Stomach smooth muscle (tissue), 2 donors: ENCODE measurements around the gene NXPE3.

Experiments used
- H3K27ac ChIP-seq: one replicate; pipeline ENCODE4 v1.7.0; 2013; ENCODE audit warnings: mild to moderate bottlenecking, low read length, inconsistent platforms
- H3K27me3 ChIP-seq, 2 donors: one replicate each; pipeline ENCODE4 v1.7.0; 2013; ENCODE audit warnings: low read length in 2 of 2; ENCODE audit not compliant: insufficient read depth in 2 of 2, control insufficient read depth in 1 of 2
- H3K36me3 ChIP-seq, 2 donors: one replicate each; pipeline ENCODE4 v1.7.0; 2013; ENCODE audit warnings: low read length in 2 of 2; ENCODE audit not compliant: control insufficient read depth in 2 of 2, insufficient read depth in 2 of 2
- H3K4me1 ChIP-seq: one replicate; pipeline ENCODE4 v1.7.0; 2013; ENCODE audit warnings: low read length; ENCODE audit not compliant: control insufficient read depth, insufficient read depth
- H3K4me3 ChIP-seq, 2 donors: one replicate each; pipeline ENCODE4 v1.7.0; 2013; ENCODE audit warnings: low read length in 2 of 2
- H3K9ac ChIP-seq, 2 donors: one replicate each; pipeline ENCODE4 v1.7.0; 2013; ENCODE audit warnings: low read length in 2 of 2, mild to moderate bottlenecking in 1 of 2
- H3K9me3 ChIP-seq, 2 donors: one replicate each; pipeline ENCODE4 v1.7.0; 2013; ENCODE audit warnings: low read length in 2 of 2; ENCODE audit not compliant: control insufficient read depth in 2 of 2
- donor health status: healthy.
- donor health status: Pancreatic carcinoma.

The NXPE3 gene

DNA sequence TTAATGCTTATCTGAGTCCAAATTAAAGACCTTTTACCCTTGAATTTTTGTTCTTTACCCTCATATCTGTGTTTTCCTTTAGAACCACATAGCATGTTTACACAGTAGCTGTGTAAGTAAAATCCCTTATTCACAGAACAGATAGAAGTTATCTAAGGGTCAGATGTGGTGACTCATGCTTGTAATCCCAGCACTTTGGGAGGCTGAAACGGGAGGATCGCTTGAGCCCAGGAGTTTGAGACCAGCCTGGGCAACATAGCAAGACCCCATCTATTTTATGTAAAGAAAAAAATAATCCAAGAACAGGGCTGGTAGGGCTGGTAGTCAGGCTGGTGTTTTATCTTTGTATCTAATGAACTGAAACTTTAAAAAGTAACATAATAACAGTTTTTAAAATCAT, 23.2 kb downstream of the NXPE3 start:
- Histone ChIP-seq H3K4me3 (no peak overlapping the region), H3K36me3 (peaks cover 4 to 6% of the 10 kb centered on the region in 2 donors), H3K27ac (no peak overlapping the region), H3K9me3 (no peaks in the 10 kb centered on the region), H3K4me1 (no peaks in the 10 kb centered on the region), H3K27me3 (no peaks in the 10 kb centered on the region), H3K9ac (no peak overlapping the region)

DNA sequence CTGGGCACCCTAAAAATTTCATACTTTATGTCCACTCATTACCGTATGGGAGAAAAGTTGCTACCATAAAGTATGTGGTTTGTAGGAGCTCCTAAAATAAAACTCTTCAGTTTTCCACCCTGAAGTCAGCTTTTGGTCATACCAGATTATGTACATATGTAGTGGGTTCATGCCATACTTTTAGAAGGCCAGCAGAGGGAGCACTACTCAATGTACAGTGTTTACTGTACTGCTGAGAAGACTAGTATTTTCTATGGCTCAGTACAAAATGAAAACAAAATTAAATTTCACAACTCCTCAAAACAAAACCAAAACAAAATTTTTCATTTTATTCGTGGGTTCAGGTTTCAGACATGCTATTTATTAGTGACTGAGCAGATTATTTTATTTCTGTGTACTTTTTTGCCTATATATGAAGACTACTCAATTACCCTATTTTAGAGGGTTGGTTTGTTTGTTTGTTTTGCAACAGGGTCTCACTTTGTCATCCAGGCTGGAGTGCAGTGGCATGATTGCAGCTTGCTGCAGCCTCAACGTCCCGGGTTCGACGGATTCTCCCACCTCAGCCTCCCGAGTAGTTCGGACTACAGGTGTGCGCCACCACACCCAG, 24.3 kb downstream of the NXPE3 start:
- H3K9me3 ChIP-seq, result no peaks in the 10 kb centered on the region
- no peaks in the 10 kb centered on the region for H3K27me3 ChIP-seq
- H3K9ac ChIP-seq, result no peak overlapping the region
- H3K36me3 ChIP-seq, result peaks cover 4 to 6% of the 10 kb centered on the region in 2 donors
- no peaks in the 10 kb centered on the region for H3K4me1 ChIP-seq
- H3K4me3 ChIP-seq, result no peak overlapping the region
- H3K27ac ChIP-seq, result no peak overlapping the region

- H3K4me3 ChIP-seq, result no peak overlapping the region
- no peaks in the 10 kb centered on the region for H3K4me1 ChIP-seq
- H3K9me3 ChIP-seq, result no peaks in the 10 kb centered on the region
- no peaks in the 10 kb centered on the region for H3K27me3 ChIP-seq
- H3K36me3 ChIP-seq, result peaks cover 4 to 6% of the 10 kb centered on the region in 2 donors
- H3K9ac ChIP-seq, result no peak overlapping the region
- no peak overlapping the region for H3K27ac ChIP-seq
Measured at GRCh38 chr3:101803939-101804338, 24.9 kb downstream of the NXPE3 start.

DNA sequence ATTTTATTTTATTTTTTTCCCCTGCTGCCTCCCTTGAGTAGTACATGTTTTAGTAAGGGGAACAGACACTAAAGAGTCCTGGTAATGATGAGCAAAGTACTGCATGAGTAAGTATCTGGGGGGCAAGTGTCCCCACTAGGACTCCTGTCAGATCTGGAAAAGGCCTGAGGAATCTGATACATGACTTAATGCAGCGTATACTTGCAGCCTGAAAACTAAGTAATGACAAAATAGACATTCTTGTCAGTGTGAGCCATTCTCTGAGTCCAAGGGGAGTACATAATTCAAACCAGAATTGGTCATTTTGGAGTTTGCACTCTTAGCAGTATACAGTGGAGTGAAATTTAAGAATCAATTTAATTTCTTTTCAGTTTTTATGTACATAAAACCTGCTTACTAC, 27.5 kb downstream of the NXPE3 start:
- H3K4me1 ChIP-seq, result peaks cover 6% of the 10 kb centered on the region
- no peaks in the 10 kb centered on the region for H3K9me3 ChIP-seq
- H3K27me3 ChIP-seq, result no peaks in the 10 kb centered on the region
- no peak overlapping the region for H3K27ac ChIP-seq
- H3K4me3 ChIP-seq, result no peak overlapping the region
- peaks cover 3% of the 10 kb centered on the region in 2 donors for H3K36me3 ChIP-seq
- no peak overlapping the region for H3K9ac ChIP-seq

DNA sequence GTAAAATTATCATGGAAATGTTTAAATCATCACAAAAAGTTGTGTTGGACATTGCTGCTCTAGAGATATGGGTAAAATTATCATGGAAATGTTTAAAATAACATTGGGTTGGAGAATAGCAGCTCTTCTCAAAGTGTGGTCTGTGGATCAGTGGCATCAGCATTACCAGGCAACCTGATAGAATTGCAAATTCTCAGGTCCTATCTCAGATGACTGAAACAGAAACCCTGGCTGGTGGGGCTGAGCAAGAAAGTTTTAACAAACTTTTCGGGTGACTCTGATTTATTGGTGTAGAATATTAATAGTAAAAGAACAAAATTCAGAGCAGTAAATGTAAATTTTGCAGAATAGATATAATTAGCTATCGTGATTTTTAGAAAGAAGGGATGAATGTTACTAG, 28.9 kb downstream of the NXPE3 start:
- H3K27ac ChIP-seq, result no peak overlapping the region
- H3K9ac ChIP-seq, result no peak overlapping the region
- no peaks in the 10 kb centered on the region for H3K9me3 ChIP-seq
- peaks cover 6% of the 10 kb centered on the region for H3K4me1 ChIP-seq
- H3K36me3 ChIP-seq, result no peaks in the 10 kb centered on the region
- no peaks in the 10 kb centered on the region for H3K27me3 ChIP-seq
- no peak overlapping the region for H3K4me3 ChIP-seq

DNA sequence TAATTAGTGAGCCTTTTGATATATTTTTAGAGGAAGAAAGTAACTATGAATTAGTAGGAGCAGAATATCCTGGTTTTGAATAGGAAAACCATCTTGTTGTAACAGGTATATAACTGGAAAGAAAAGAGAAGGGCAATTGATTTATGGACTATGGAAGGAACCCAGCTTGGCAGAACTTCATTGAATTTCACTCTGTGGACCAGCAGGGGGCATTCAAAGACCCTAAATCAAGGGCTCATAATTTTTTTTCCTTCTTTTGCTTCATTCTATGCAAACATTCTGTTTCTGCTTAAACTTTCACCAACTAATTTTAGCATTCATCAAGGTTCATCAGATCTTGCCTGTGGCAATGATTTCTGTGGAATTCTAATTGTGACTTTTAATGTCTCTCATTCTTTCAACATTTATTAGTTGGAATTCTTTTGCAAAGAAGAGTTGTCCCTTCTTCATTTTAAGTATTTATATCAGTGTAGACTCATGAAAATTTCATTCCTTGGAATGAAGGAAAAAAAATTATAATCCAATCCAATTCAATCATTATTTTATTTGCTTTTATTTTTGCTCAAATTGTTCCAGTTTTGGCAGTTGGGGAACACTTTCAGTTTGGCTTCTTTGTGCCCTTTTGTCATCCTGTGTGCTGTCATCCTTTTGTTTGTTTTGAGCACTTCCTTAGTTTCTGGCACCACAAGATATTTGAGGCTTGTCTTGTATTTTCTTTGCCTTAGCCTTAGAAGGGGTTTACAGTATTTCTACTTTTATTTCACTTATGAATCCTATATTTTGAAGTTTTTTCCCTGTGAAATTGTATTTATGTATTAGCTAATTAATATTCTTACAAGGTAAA, 30.4 kb downstream of the NXPE3 start:
- no peaks in the 10 kb centered on the region for H3K36me3 ChIP-seq
- H3K9ac ChIP-seq, result no peak overlapping the region
- peaks cover 6% of the 10 kb centered on the region for H3K4me1 ChIP-seq
- no peaks in the 10 kb centered on the region for H3K9me3 ChIP-seq
- H3K27me3 ChIP-seq, result no peaks in the 10 kb centered on the region
- no peak overlapping the region for H3K4me3 ChIP-seq
- peak overlapping the region; percentile 19 for H3K27ac ChIP-seq

- Histone ChIP-seq H3K9ac (no peak overlapping the region), H3K27me3 (no peaks in the 10 kb centered on the region), H3K4me1 (peaks cover 6% of the 10 kb centered on the region), H3K9me3 (no peaks in the 10 kb centered on the region), H3K36me3 (no peaks in the 10 kb centered on the region), H3K4me3 (no peak overlapping the region), H3K27ac (peak overlapping the region; percentile 19)
Measured at GRCh38 chr3:101810022-101810418, 31.0 kb downstream of the NXPE3 start.

DNA sequence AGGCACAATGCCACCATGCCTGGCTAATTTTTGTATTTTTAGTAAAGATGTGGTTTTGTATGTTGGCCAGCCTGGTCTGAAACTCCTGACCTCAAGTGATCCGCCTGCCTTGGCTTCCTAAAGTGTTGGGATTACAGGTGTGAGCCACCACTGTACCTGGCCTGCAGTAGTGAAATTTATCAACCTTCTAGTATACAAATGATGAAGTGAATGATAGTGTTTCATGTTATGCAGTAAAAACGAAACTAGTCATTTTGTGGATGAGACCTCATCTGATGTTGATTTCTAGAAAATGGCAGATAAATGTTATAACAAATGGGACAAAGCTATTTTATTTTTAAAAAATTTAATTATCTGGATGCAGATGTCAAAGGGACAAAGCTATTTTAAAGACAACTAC, 32.9 kb downstream of the NXPE3 start:
- peaks cover 0 to 2% of the 10 kb centered on the region in 2 donors for H3K36me3 ChIP-seq
- H3K27ac ChIP-seq, result no peak overlapping the region
- H3K27me3 ChIP-seq, result no peaks in the 10 kb centered on the region
- H3K9ac ChIP-seq, result no peak overlapping the region
- no peaks in the 10 kb centered on the region for H3K9me3 ChIP-seq
- H3K4me3 ChIP-seq, result no peak overlapping the region
- H3K4me1 ChIP-seq, result peaks cover 6% of the 10 kb centered on the region

GRCh38 chr3:101812895-101813294, 33.9 kb downstream of the NXPE3 start:
- Histone ChIP-seq H3K27ac (no peak overlapping the region), H3K4me1 (peaks cover 6% of the 10 kb centered on the region), H3K36me3 (peaks cover 7 to 9% of the 10 kb centered on the region in 2 donors), H3K9ac (no peak overlapping the region), H3K27me3 (no peaks in the 10 kb centered on the region), H3K4me3 (no peak overlapping the region), H3K9me3 (no peaks in the 10 kb centered on the region)

DNA sequence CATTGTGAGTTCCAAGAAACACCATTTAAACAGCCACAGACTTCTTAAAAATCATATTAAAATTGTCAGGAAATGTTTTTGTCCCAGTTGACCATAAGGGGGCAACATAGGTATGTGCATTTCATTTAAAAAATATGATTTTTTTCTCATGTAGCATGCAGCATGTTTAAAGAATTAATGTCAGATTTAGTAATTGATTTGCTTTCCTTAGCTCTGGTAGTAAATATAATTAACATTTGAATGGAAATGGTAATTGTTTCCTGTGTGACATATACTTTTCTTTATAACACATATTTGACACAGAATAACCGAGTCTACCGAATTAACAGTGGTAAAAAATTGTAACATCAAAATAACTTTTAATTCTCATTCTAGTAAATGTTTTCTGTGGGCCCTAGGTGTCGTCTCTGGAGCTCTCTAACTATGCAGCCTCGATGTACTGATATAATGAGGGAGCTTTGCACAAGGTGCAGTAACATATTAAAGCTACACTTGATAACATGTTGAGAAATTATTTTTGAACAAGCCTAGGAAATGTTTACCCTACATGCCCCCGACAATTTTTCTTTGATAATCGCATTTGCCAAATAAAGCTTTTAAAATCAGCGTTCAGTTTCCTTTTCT, 34.9 kb downstream of the NXPE3 start:
- Histone ChIP-seq H3K27ac (no peak overlapping the region), H3K36me3 (peaks cover 7 to 9% of the 10 kb centered on the region in 2 donors), H3K27me3 (no peaks in the 10 kb centered on the region), H3K4me1 (peaks cover 6% of the 10 kb centered on the region), H3K9ac (no peak overlapping the region), H3K4me3 (no peak overlapping the region), H3K9me3 (no peaks in the 10 kb centered on the region)

- no peaks in the 10 kb centered on the region for H3K9me3 ChIP-seq
- H3K4me1 ChIP-seq, result peaks cover 3% of the 10 kb centered on the region
- H3K4me3 ChIP-seq, result no peak overlapping the region
- H3K27me3 ChIP-seq, result no peaks in the 10 kb centered on the region
- no peak overlapping the region for H3K9ac ChIP-seq
- H3K27ac ChIP-seq, result no peak overlapping the region
- peaks cover 7 to 9% of the 10 kb centered on the region in 2 donors for H3K36me3 ChIP-seq
Measured at GRCh38 chr3:101814835-101815234, 35.8 kb downstream of the NXPE3 start.
